A549 (cell line): ENCODE measurements around the gene COX6A1.

Source experiments
- MAZ ChIP-seq: fragments of 150-350 bp; IDR thresholded peaks from 2 replicates; pipeline ENCODE4 v1.6.1; 2014; ENCODE audit warnings: antibody characterized with exemption, low read depth, low read length, borderline replicate concordance
- PHF8 ChIP-seq: fragments of 200-600 bp; sonication (generic); IDR thresholded peaks from 2 replicates; pipeline ENCODE4 v1.6.1; 2016; ENCODE audit warnings: low read depth, mild to moderate bottlenecking, antibody characterized with exemption, moderate library complexity, borderline replicate concordance
- USF2 ChIP-seq: fragments of 450-650 bp; IDR thresholded peaks from 2 replicates; pipeline ENCODE4 v1.6.1; 2014; ENCODE audit warnings: antibody characterized with exemption

GRCh38 chr12:120402217-120402616, 35.7 kb upstream of the COX6A1 start:
- TF ChIP-seq PHF8 = no peak
- TF ChIP-seq MAZ = no peak
- TF ChIP-seq USF2 = no peak
